ENCODE results near the gene RACGAP1. TPM values are rescaled to one million over a fixed set of nuclear protein-coding genes. Genes with fewer than 3 reads are reported as not detected.

RACGAP1 gene
- total RNA-seq, 3 donors from 2014 or later (not counting 1 experiment from before 2014, with no cell fraction given), result 6.1 to 11.6 (median 8.7) TPM

DNA sequence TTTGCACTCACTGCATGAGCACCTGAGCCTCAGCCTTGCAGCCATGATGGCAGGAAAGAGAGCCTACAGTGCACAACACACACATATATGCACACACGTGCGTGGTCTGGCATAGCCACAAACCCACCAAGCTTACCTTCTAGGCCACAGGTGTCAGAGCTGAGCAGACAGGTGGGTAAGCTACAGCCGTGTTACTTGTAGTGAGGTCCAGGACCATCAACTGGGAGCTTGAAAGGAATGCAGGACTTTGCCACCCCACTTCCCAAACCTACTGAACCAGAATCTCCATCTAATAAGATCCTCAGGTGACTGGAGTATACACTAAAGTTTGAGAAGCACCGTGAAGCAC, 34.8 kb upstream of the RACGAP1 start:
- peaks cover 15% of the 10 kb centered on the region for H3K4me1 ChIP-seq (ENCODE audit: control insufficient read depth, insufficient read depth, low read length)
- 73% methylated on average over 3 of the region's 4 CpGs for whole genome bisulfite sequencing (ENCODE audit: insufficient coverage)
- no peak overlapping the region for H3K4me3 Mint-ChIP-seq

DNA sequence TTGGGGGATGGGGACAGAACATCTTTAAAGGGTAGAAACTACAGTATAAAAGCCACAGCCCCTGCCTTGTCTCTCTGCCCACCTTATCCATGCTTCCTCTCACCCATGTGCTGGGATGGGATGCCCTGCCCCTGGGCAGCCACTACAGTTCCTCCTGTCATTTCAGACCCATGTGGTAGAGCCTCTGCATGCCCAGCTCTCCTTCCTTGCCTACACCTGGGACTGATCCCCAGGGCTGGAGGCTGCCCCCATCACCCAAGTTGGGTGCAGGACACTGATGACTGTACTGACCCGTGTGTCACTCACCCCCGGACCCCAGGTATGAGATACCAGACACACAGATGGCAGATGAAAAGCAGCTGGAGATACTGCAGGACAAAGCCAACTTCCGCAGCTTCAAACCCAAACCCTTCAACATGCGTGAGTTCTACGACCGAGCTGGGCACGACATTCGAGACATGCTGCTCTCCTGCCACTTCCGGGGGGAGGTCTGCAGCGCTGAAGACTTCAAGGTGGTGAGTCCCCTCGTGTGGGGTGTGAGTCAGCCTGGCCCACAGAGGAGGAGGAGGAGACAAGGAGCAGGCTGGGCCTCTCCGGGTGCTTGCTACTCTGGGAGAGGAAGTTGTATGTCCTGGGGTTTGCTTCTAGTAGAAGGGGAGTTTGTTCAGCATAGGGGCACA, 34.3 kb upstream of the RACGAP1 start:
- H3K9me3 Mint-ChIP-seq, result no peaks in the 10 kb centered on the region
- ATAC-seq, result peak in 1 of 3 donors; percentile 41
- peak in 1 of 2 donors; percentile 62 for DNase-seq
- no peak overlapping the region for H3K27ac Mint-ChIP-seq
- peaks cover 22% of the 10 kb centered on the region for H3K27me3 ChIP-seq (ENCODE audit: control insufficient read depth, insufficient read depth, low read length)
- intact Hi-C loops (cut with micrococcal nuclease), result loop anchor here (5.0 kb wide), 1 partner anchor 192 kb away; no protein-coding TSS in a partner anchor
- peaks cover 48 to 49% of the 10 kb centered on the region in 2 donors for H3K27me3 Mint-ChIP-seq (ENCODE audit: low read depth in 2 of 2)
- TF ChIP-seq, protein P1, sequence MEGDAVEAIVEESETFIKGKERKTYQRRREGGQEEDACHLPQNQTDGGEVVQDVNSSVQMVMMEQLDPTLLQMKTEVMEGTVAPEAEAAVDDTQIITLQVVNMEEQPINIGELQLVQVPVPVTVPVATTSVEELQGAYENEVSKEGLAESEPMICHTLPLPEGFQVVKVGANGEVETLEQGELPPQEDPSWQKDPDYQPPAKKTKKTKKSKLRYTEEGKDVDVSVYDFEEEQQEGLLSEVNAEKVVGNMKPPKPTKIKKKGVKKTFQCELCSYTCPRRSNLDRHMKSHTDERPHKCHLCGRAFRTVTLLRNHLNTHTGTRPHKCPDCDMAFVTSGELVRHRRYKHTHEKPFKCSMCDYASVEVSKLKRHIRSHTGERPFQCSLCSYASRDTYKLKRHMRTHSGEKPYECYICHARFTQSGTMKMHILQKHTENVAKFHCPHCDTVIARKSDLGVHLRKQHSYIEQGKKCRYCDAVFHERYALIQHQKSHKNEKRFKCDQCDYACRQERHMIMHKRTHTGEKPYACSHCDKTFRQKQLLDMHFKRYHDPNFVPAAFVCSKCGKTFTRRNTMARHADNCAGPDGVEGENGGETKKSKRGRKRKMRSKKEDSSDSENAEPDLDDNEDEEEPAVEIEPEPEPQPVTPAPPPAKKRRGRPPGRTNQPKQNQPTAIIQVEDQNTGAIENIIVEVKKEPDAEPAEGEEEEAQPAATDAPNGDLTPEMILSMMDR (IDR thresholded peaks at IDR 0.05), result no peak
- H3K9me3 ChIP-seq (ENCODE audit: control insufficient read depth, insufficient read depth, low read length), result no peaks in the 10 kb centered on the region
- peaks cover 15% of the 10 kb centered on the region for H3K4me1 ChIP-seq (ENCODE audit: control insufficient read depth, insufficient read depth, low read length)
- H3K4me3 Mint-ChIP-seq, result no peak overlapping the region
- no peaks in the 10 kb centered on the region for H3K36me3 Mint-ChIP-seq
- no peak overlapping the region for H3K27ac ChIP-seq (ENCODE audit: low read length)
- WGBS (ENCODE audit: insufficient coverage), result 26% methylated on average over 12 of the region's 12 CpGs
- H3K4me1 Mint-ChIP-seq, result peaks cover 24% of the 10 kb centered on the region in 2 donors
- no peaks in the 10 kb centered on the region for H3K36me3 ChIP-seq (ENCODE audit: control insufficient read depth, insufficient read depth, low read length)
- H3K4me3 ChIP-seq (ENCODE audit: low read length), result no peak overlapping the region

More for the DNA sequence above, 34.8 kb upstream of the RACGAP1 start:
- Mint-ChIP-seq H3K27me3 (ENCODE audit: low read depth in 2 of 2) (peaks cover 48 to 49% of the 10 kb centered on the region in 2 donors), H3K4me1 (peaks cover 24% of the 10 kb centered on the region in 2 donors), H3K9me3 (no peaks in the 10 kb centered on the region), H3K27ac (no peak overlapping the region), H3K36me3 (no peaks in the 10 kb centered on the region)
- TF ChIP-seq, protein P1 (IDR thresholded peaks at IDR 0.05), result no peak
- intact Hi-C loops (cut with micrococcal nuclease), result no loop called here
- H3K27me3 ChIP-seq (ENCODE audit: control insufficient read depth, insufficient read depth, low read length), result peaks cover 22% of the 10 kb centered on the region
- ATAC-seq, result no peak
- no peak overlapping the region for H3K27ac ChIP-seq (ENCODE audit: low read length)
- H3K36me3 ChIP-seq (ENCODE audit: control insufficient read depth, insufficient read depth, low read length), result no peaks in the 10 kb centered on the region
- H3K4me3 ChIP-seq (ENCODE audit: low read length), result no peak overlapping the region
- H3K9me3 ChIP-seq (ENCODE audit: control insufficient read depth, insufficient read depth, low read length), result no peaks in the 10 kb centered on the region
- no peak for DNase-seq

DNA sequence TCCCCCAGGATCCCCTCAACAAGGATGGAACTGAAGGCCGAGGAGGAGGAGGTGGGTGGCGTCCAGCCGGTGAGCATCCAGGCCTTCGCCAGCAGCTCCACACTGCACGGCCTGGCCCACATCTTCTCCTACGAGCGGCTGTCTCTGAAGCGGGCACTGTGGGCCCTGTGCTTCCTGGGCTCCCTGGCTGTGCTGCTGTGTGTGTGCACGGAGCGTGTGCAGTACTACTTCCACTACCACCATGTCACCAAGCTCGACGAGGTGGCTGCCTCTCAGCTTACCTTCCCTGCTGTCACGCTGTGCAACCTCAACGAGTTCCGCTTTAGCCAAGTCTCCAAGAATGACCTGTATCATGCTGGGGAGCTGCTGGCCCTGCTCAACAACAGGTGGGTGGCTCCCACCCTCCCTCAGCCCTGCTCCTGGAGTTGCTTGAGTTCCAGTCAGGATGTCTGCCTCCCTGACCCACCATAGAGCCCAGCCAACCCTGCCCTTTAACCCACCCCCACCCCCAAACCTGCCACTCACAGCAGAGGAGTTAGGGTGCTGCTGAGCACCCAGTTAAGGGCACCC, 33.5 kb upstream of the RACGAP1 start:
- Mint-ChIP-seq H3K27me3 (ENCODE audit: low read depth in 2 of 2) (peaks cover 48 to 51% of the 10 kb centered on the region in 2 donors), H3K4me3 (no peak overlapping the region), H3K27ac (no peak overlapping the region), H3K4me1 (peaks cover 24% of the 10 kb centered on the region in 2 donors), H3K9me3 (no peaks in the 10 kb centered on the region), H3K36me3 (no peaks in the 10 kb centered on the region)
- peak in 1 of 2 donors; percentile 49 for DNase-seq
- intact Hi-C loops (cut with micrococcal nuclease), result loop anchor here (5.0 kb wide), 1 partner anchor 192 kb away; no protein-coding TSS in a partner anchor
- WGBS (ENCODE audit: insufficient coverage), result 90% methylated on average over 15 of the region's 15 CpGs
- peaks cover 15% of the 10 kb centered on the region for H3K4me1 ChIP-seq (ENCODE audit: control insufficient read depth, insufficient read depth, low read length)
- no peak for ATAC-seq
- H3K4me3 ChIP-seq (ENCODE audit: low read length), result no peak overlapping the region
- TF ChIP-seq, protein P1 (IDR thresholded peaks at IDR 0.05), result no peak
- no peak overlapping the region for H3K27ac ChIP-seq (ENCODE audit: low read length)
- peaks cover 22% of the 10 kb centered on the region for H3K27me3 ChIP-seq (ENCODE audit: control insufficient read depth, insufficient read depth, low read length)
- no peaks in the 10 kb centered on the region for H3K9me3 ChIP-seq (ENCODE audit: control insufficient read depth, insufficient read depth, low read length)
- no peaks in the 10 kb centered on the region for H3K36me3 ChIP-seq (ENCODE audit: control insufficient read depth, insufficient read depth, low read length)

Data from natural killer cell (primary cell).